Thyroid gland (tissue), 4 donors: ENCODE measurements around the gene ACOT9. TPM values are rescaled to one million over a fixed set of nuclear protein-coding genes. Genes with fewer than 3 reads are reported as not detected.

Experiments
- DNase-seq, 2 donors: peaks; one replicate each; pipeline ENCODE4 v3.0.0-alpha.2; 2019
- H3K27ac ChIP-seq, 3 donors: fragments of 200-600 bp; sonication (generic); 1 replicate in 2 of 3; 2 replicates in 1 of 3; pipeline ENCODE4 v1.5.1; 2016 to 2019; ENCODE audit warnings: mild to moderate bottlenecking in 1 of 3, moderate library complexity in 1 of 3
- H3K27me3 ChIP-seq: fragments of 200-600 bp; sonication (generic); one replicate; pipeline ENCODE4 v1.5.1; 2019
- H3K36me3 ChIP-seq, 2 donors: fragments of 200-600 bp; sonication (generic); one replicate each; pipeline ENCODE4 v1.5.1; 2016 to 2019
- H3K4me1 ChIP-seq, 2 donors: fragments of 200-600 bp; sonication (generic); one replicate each; pipeline ENCODE4 v1.5.1; 2017 to 2019
- H3K4me3 ChIP-seq, 3 donors: fragments of 200-600 bp; sonication (generic); replicated peaks in 1 of 3; 1 replicate in 2 of 3; 2 replicates in 1 of 3; pipeline ENCODE4 v1.5.1; 2016; ENCODE audit warnings: mild to moderate bottlenecking in 1 of 3
- H3K9me3 ChIP-seq: fragments of 200-600 bp; sonication (generic); one replicate; pipeline ENCODE4 v1.5.1; 2017
- POLR2A ChIP-seq, 2 donors: fragments of 450-650 bp; IDR thresholded peaks; one replicate each; pipeline ENCODE4 v1.6.1; 2017; ENCODE audit warnings: antibody characterized with exemption in 2 of 2, mild to moderate bottlenecking in 2 of 2, moderate library complexity in 1 of 2
- WGBS, 2 donors: methylation state at CpG; one replicate each; pipeline ENCODE4 v1.1.5; 2017; 5-methylcytosine and 5-hydroxymethylcytosine counted together
- intact Hi-C: fragments of 100-400 bp; cut with DNase I; formaldehyde crosslinking; loops from one replicate; pipeline ENCODE4 v1.15.1; 2023
- total RNA-seq, 4 donors: library from RNA; depleted of rRNA; stranded (reverse); fragments of >200 nt; gene quantifications; one replicate each; pipeline ENCODE4 v1.2.3, GENCODE V29; 2016
- TF ChIP-seq, protein P1 (sequence below), 6 experiments: fragments of 200-600 bp in 3 of 6; fragments of 450-650 bp in 3 of 6; sonication (generic) in 3 of 6; IDR thresholded peaks; one replicate each; pipeline ENCODE4 v1.5.1; 2016 to 2019; ENCODE audit warnings: antibody characterized with exemption in 6 of 6, mild to moderate bottlenecking in 2 of 6, inconsistent platforms in 1 of 6, moderate library complexity in 1 of 6

The ACOT9 gene
- total RNA-seq, 4 donors from 2014 or later, result 50.1 to 73.9 (median 62.8) TPM

DNA sequence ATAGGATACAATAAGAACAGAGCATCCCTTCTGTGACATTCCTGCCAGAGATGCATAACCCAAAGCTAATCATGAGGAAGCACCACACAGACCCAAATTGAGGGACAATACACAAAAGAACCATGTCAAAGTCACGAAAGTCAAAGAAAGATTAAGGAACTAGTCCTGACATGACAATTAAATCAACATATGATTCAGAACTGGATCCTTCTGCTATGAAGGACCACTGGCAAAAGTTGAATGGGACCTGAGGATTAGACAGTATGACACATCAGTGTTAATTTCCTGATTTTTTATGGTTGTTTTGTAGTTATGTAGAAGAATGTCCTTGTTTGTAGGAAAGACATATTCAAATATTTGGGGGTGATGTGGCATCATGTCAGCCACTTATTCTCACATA lies 13.9 kb downstream of the ACOT9 start:
- intact Hi-C loops, result no loop called here
- Histone ChIP-seq H3K27ac (no peak overlapping the region), H3K4me1 (no peaks in the 10 kb centered on the region), H3K4me3 (no peak overlapping the region), H3K9me3 (no peaks in the 10 kb centered on the region), H3K36me3 (peaks cover 0 to 9% of the 10 kb centered on the region in 2 donors), H3K27me3 (no peaks in the 10 kb centered on the region)
- no peak for DNase-seq
- WGBS, 2 donors, result 86 to 100% methylated on average over 1 of the region's 1 CpG
- no peak for TF ChIP-seq POLR2A (IDR thresholded peaks at IDR 0.05)
- TF ChIP-seq, protein P1, sequence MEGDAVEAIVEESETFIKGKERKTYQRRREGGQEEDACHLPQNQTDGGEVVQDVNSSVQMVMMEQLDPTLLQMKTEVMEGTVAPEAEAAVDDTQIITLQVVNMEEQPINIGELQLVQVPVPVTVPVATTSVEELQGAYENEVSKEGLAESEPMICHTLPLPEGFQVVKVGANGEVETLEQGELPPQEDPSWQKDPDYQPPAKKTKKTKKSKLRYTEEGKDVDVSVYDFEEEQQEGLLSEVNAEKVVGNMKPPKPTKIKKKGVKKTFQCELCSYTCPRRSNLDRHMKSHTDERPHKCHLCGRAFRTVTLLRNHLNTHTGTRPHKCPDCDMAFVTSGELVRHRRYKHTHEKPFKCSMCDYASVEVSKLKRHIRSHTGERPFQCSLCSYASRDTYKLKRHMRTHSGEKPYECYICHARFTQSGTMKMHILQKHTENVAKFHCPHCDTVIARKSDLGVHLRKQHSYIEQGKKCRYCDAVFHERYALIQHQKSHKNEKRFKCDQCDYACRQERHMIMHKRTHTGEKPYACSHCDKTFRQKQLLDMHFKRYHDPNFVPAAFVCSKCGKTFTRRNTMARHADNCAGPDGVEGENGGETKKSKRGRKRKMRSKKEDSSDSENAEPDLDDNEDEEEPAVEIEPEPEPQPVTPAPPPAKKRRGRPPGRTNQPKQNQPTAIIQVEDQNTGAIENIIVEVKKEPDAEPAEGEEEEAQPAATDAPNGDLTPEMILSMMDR (IDR thresholded peaks at IDR 0.05), result no peak

- Histone ChIP-seq H3K27me3 (no peaks in the 10 kb centered on the region), H3K9me3 (no peaks in the 10 kb centered on the region), H3K4me3 (no peak overlapping the region), H3K36me3 (peaks cover 0 to 9% of the 10 kb centered on the region in 2 donors), H3K27ac (no peak overlapping the region), H3K4me1 (no peaks in the 10 kb centered on the region)
- no peak for DNase-seq
- intact Hi-C loops, result no loop called here
- TF ChIP-seq, protein P1 (IDR thresholded peaks at IDR 0.05), result no peak
- TF ChIP-seq POLR2A (IDR thresholded peaks at IDR 0.05), result no peak
- WGBS, 2 donors, result 86 to 93% methylated on average over 1 to 3 of the region's 3 CpGs
These were observed 15.9 kb downstream of the ACOT9 start for GRCh38 chrX:23727206-23727605.

GRCh38 chrX:23726191-23726590 lies 16.9 kb downstream of the ACOT9 start:
- no peak for TF ChIP-seq POLR2A (IDR thresholded peaks at IDR 0.05)
- TF ChIP-seq, protein P1 (IDR thresholded peaks at IDR 0.05), result no peak
- WGBS, 2 donors, result 82 to 94% methylated on average over 6 of the region's 6 CpGs
- no peaks in the 10 kb centered on the region for H3K27me3 ChIP-seq
- H3K9me3 ChIP-seq, result no peaks in the 10 kb centered on the region
- intact Hi-C loops, result no loop called here
- H3K36me3 ChIP-seq, result peaks cover 0 to 12% of the 10 kb centered on the region in 2 donors
- no peak for DNase-seq
- no peak overlapping the region for H3K4me3 ChIP-seq
- no peak overlapping the region for H3K27ac ChIP-seq
- no peaks in the 10 kb centered on the region for H3K4me1 ChIP-seq

DNA sequence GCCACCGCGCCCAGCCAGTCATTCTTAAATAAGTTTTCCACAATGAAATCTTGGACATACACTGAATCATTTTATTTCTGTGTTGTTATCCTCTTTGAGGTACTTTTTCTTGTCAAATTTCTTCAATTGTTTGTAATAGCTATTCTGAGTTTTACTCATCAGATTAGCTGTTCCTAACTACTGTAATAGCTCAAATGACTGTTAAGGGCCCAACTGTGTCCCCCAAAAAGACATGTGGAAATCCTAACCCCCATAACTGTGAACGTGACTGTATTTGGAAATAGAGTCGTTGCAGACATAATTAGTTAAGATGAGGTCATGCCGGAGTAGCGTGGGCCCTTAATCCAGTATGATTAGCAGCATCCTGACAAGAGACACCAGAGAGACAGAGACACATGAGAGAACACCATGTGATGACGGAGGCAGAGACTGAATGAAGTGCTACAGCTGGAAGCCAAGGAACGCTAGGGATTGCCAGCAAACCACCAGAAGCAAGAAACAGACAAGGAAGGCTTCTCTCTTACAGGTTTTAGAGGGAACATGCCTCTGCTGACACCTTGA lies 22.9 kb downstream of the ACOT9 start:
- H3K9me3 ChIP-seq, result no peaks in the 10 kb centered on the region

DNA sequence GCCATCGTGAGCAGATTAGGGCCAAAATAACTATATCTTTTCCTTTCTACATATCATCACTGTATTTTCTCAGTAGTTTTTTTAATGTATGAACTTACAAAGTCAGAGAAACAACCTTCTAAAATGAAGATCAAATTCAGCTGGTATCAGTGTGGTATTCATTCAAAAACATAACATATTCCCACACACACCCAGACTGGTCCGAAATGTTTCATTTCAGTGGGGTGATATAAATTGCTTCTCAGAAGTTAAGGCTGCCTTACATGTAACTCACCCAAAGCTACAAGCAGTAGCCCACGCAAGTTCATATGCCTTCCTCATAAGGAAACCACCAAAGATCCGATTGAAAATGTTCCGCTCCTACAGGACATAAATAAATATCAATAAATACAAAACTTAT lies 37.8 kb downstream of the ACOT9 start:
- DNase-seq, result no peak
- TF ChIP-seq POLR2A (IDR thresholded peaks at IDR 0.05), result no peak
- TF ChIP-seq, protein P1 (IDR thresholded peaks at IDR 0.05), result no peak
- H3K36me3 ChIP-seq, result peaks cover 4 to 12% of the 10 kb centered on the region in 2 donors
- H3K27ac ChIP-seq, result no peak overlapping the region
- WGBS, 2 donors, result 97 to 99% methylated on average over 5 of the region's 5 CpGs
- no peaks in the 10 kb centered on the region for H3K9me3 ChIP-seq
- H3K4me1 ChIP-seq, result no peaks in the 10 kb centered on the region
- no peaks in the 10 kb centered on the region for H3K27me3 ChIP-seq
- no peak overlapping the region for H3K4me3 ChIP-seq
- intact Hi-C loops, result no loop called here

More for the DNA sequence above, 22.9 kb downstream of the ACOT9 start:
- WGBS, 2 donors, result 86 to 96% methylated on average over 8 of the region's 8 CpGs
- Histone ChIP-seq H3K4me3 (no peak overlapping the region), H3K27me3 (no peaks in the 10 kb centered on the region), H3K27ac (no peak overlapping the region), H3K4me1 (no peaks in the 10 kb centered on the region), H3K36me3 (peaks cover 4 to 5% of the 10 kb centered on the region in 2 donors)
- intact Hi-C loops, result no loop called here
- no peak for TF ChIP-seq POLR2A (IDR thresholded peaks at IDR 0.05)
- TF ChIP-seq, protein P1 (IDR thresholded peaks at IDR 0.05), result no peak
- DNase-seq, result no peak
